NCI-H2227 (cell line): ENCODE measurements around the gene RNF175.

Source experiments
- DNase-seq: peaks from one replicate; lab custom pipeline; 2025; ENCODE audit not compliant: unreplicated experiment; lab: John Stamatoyannopoulos, UW

The RNF175 gene

DNA sequence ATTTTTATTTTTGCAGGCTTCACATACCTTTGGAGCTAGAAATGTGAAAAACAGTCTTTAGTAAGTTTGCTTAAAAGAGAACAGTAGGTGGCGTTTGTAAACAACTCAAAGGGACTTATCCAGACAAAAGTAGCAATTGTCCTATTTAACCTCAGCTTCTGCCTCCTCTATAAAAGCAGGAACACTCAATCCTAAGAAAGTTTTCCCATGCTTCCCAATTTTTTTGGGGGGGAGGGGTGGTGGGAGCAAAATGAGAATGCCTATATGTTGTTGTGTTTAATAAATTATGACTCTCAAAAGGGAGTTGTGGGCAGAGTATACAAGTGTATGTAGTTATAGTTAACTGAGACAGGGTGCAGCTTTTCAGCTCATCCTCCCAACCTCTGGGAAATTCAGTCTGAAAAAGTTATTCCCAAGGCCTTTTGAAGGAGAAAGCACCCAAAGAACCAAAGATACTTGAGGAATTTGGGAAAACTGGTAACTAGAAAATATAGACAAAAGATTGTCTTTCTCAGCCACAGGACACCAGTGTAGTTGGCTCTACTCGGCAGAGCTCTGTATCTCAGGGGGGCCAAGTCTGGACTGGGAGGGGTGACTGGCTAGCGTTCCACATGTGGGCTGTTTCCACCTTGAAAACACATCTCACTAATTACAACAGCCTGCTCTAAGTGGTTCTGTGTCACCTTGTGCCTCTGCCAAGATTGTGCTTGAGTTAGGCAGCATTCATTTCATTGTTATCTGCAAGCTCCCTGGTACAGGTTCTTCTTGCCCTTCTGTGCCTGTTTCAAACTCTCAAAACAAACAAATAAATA lies 26.3 kb upstream of the RNF175 start:
- DNase-seq = no peak

DNA sequence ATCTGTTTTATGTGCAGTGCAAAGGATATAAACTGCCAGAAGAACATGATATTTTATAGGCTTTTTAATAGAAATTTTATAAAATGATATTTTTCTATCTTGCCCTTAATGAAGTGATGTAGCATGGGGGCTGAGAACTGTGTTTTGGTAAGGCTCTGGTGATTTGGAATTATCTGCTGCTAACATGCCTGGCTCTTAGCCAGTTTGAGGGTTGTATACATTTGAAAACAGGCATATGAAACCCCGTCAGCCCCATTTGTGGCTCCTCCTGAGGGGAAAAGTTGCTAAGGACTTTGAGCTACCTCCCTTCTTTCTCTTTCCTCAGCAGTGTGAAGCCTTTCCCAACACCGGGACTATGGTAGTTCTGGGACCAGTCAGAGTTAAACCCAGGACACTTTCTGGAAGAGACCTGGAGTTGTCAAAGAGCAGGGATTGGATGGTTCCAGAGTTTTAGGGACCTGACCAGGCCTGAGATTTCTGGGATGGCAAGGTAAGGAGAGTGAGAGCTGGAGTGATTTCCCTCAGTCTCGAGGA lies 24.4 kb upstream of the RNF175 start:
- DNase-seq = no peak

GRCh38 chr4:153782581-153782980 lies 22.8 kb upstream of the RNF175 start:
- DNase-seq = no peak

DNA sequence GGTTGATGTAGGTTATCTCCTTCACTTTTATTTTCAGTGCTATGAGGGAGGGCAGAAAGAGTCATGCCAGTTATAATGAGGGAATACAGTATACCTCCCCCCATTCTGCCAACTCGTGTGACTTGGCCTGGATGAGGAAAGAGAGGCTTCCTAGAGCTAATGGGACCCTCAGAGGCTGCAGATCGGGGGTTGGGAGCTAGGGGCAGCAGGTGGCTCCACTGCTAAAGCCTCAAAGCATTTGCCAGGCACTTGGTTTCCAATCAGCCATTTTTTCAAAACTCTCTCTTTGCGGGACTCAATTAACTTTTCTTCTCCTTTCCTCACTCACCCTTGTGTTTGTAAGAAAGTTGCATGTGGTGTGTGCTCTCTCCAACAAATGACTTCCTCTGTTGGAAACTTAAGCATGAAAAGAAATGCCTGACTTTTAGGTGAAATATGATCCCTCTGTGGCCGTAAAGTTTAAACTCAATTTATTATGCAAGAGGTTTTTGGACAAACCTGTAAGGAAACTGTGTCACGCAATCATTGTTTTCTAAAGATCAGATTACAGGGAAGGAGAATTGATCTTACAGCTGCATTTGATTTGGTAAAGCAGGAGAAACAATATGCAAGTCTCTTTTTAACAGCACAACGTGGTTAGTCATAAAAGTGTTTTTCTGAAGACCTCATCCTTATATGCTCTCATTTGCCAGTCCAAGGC lies 22.0 kb upstream of the RNF175 start:
- DNase-seq = no peak

DNA sequence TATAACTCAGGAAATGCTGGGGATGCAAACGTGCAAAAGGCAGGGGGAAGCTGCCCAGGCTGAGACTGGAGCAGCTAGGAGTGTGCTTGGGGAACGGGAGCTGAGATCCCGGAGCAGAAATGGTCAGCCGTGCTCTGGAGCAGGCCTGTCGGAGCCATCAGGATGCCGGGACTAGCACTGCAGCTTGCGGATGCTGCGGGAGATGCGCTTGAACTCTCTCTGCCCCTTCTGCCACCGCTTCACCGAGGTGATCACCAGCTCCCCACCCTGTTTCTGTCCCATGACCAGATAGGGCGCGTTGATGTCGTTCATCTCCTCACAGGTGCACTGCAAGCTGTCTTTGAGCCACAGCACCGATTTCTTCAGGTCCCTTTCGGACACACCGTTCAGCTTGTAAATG lies 21.5 kb upstream of the RNF175 start:
- DNase-seq = no peak

- DNase-seq = no peak
Observed at GRCh38 chr4:153780876-153781275, 21.1 kb upstream of the RNF175 start.

DNA sequence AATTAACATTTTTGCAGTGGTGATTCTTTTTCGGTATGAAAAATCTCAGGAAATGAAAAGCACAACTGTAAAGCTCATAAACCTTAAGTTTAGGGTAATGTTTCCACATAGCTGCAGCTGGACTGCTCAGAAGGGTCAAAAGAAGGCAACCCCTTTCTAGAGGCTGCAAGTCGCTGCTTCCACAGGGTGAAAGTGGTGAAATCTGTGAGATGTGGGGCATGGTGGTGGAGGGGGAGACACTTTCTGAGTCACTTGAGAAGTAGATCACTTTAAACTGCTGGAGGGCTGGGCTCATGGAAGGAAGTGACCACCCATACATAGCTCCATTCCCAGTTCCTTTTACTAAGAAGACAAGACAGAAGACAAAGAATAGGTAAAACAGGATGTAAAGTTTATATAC lies 20.4 kb upstream of the RNF175 start:
- DNase-seq = no peak

- DNase-seq = no peak
Observed at GRCh38 chr4:153778383-153778782, 18.6 kb upstream of the RNF175 start.

DNA sequence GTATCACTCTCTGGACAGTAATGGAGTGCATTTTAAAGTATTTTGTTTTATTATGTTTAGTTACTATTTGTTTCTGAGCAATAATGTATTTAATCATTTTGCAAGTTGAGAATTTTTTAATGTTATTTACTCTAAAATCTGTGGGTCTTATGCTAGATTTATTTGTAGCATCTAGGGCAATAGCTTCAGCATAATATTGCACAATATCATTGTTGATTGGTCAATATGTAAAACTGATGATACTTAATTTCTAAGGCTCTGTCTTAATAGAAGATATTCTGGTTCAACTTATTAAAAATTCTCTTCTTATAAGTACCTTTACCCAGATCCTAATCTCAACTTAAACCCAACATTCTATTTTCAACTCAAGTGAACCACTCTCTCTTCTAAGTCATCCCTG lies 17.6 kb upstream of the RNF175 start:
- DNase-seq = no peak

DNA sequence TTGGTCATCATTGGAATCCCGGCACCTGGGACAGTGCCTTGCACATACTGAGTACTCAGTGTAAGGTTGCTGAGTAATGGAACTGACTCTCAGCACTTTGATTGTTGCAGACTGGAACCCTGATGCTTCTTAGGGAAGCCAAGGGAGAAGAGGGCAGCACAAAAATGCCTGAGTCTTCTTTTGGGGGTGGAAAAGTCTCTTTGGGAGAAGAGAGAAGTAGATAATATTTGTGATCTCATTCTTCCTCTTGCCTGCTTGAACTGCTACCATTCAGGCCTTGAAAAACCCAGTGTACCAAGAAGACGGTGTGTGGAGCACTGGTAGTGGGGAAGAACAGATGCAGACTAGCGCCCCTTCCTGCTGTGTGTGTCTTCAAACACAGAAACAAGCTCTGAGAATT lies 16.8 kb upstream of the RNF175 start:
- no peak for DNase-seq

GRCh38 chr4:153773236-153773690 lies 13.4 kb upstream of the RNF175 start:
- no peak for DNase-seq

GRCh38 chr4:153771046-153771445 lies 11.2 kb upstream of the RNF175 start:
- no peak for DNase-seq

DNA sequence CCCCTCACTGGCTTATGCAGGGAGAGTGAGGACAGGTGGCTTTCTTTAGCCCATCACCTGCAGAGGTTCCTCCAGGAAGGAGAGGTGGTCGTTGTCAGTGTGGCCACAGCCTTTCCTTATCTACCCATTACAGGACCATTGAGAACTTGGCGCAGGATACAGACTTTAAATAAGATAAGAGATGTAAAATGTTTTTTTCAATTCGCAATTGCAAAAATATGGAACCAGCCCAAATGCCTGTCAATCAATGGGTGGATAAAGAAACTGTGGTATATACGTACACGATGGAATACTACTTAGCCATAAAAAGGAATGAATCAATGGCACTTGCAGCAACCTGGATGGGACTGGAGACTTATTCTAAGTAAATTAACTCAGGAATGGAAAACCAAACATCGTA lies 6.9 kb upstream of the RNF175 start:
- no peak for DNase-seq

- DNase-seq = no peak
Observed at GRCh38 chr4:153765894-153766293, 6.1 kb upstream of the RNF175 start.

GRCh38 chr4:153764601-153765368 lies 5.0 kb upstream of the RNF175 start:
- no peak for DNase-seq

DNA sequence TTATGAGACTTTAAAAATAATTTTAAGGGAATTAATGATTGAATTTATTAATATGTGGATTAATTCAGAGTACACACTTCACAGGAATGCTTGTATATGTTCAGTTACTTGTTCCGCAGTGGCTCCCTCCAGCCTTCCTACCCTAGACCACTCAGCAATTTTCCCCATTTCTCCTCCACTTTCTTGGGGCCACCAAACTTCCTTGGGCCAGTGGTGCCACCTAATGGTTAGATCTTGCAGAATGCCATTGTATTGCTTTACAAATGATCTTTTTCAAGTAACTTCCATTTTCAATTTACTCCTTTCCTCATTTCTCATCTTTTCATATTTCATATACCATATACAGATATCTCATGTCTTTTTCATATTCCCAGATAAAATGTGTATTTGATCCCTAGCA lies 3.6 kb upstream of the RNF175 start:
- no peak for DNase-seq

DNA sequence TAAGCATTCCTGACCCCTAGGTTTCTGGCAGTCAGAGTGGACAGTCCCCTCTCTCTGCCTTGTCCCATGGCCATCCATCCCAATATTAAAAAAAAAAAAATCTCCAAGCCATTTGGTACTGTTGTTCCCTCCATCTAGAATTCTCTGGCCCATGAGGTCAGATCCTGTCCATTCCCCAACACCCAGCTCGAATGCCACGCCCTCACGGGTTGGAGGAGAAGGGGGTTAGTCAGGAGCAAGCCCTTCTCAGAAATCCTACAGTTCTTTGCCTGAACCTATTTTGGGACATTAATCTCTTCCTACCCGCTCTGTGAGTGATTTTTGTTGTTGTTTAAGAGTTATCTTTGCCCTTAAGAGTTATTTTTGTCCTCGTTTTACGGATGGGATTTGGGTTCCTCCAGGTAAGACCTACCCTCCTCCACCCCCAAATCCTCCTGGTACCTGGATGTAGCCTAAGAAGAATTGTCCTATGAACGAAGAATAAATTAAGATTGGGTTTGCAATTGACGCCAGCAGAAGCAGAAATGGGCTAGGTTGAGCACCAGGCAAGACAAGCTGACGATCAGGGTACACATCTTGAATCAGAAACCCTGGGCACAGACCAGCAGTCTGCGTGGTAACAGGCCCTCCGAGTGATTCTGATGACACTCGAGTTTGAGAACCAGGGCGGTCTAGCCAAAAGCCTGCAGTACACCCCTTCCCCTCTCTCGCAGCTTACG lies 977 bp downstream of the RNF175 start:
- DNase-seq = no peak

GRCh38 chr4:153758136-153758535 lies 1.7 kb downstream of the RNF175 start:
- DNase-seq = no peak

- no peak for DNase-seq
Observed at GRCh38 chr4:153757407-153757806, 2.4 kb downstream of the RNF175 start.

- no peak for DNase-seq
Observed at GRCh38 chr4:153755186-153755585, 4.6 kb downstream of the RNF175 start.
